Measurements from ENCODE around the gene EIPR1.

DNA sequence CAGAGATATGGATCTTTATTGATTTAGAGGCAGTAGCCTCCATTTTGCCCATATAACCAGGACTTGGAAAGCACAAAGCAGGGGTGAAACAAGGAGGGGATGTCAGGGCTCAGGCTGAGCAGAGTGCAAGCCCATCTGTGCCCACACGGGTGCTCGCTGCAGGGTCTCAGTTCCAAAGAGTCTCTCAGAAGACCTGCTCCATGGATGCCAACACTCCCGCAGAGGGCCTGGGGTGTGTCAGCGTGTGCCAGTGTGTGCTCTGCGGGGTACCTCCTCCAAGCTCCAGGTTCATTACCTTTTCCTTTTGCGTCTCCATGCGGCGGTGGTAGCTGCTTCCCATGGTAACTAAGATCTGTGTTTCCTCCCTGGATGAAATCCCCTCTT is 107.5 kb downstream of the EIPR1 start:
- no peak for TF ChIP-seq POLR2A (IDR thresholded peaks at IDR 0.05; ENCODE audit: low read depth, low read length)
- no peak for TF ChIP-seq POLR2AphosphoS5 (IDR thresholded peaks at IDR 0.05; ENCODE audit: low read depth, low read length)
- TF ChIP-seq TAF1 (IDR thresholded peaks at IDR 0.05; ENCODE audit: borderline replicate concordance, low read depth, low read length): no peak
